ENCODE results near the gene DUOXA1.
"Not testable (repeated sequence)": the region's sequence is repeated elsewhere in the genome, so short reads cannot be mapped to it uniquely, and the experiment has no call there.

Gene DUOXA1

DNA sequence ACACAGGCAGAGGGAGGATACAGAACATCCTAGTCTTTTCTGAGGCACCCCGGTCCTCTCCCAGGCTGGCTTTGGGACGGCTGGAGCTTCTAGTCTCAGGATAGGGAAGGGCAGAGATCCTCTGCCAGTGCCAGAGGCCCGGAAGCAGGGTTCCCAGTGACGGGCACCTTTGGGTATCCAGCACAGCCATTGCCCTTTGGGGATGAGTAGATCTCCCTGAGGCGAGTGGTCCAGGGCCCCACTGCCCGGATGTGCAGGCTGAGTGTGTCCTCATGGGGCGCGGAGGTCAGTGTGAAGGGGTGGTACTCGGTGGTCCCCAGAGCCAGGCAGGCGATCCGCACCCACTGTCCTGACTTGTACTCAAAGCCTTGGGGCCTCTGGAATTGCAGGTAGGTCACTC is 34.0 kb downstream of the DUOXA1 start:
- in situ Hi-C loops (cut with MboI; ENCODE audit: low sequenced_read_pairs): no loop called here

DNA sequence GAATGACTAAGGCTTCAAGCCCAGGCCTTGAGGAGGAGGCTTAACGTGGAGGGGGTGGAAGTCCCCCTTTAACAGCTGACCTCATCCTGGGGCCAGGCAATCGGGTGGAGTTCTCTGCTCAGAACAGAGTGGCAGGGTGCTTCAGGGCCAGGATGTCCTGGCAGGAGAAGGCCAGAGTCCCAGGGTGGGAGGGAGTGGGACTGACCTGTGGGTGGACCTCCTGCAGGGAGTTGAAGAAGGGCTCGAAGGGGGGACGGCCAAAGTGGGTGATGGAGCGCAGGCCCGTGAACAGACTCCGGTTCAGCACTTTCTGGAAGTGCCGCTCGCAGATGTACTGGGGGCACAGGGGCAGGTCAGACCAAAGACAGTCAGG is 35.3 kb downstream of the DUOXA1 start:
- in situ Hi-C loops (cut with MboI; ENCODE audit: low sequenced_read_pairs): no loop called here

DNA sequence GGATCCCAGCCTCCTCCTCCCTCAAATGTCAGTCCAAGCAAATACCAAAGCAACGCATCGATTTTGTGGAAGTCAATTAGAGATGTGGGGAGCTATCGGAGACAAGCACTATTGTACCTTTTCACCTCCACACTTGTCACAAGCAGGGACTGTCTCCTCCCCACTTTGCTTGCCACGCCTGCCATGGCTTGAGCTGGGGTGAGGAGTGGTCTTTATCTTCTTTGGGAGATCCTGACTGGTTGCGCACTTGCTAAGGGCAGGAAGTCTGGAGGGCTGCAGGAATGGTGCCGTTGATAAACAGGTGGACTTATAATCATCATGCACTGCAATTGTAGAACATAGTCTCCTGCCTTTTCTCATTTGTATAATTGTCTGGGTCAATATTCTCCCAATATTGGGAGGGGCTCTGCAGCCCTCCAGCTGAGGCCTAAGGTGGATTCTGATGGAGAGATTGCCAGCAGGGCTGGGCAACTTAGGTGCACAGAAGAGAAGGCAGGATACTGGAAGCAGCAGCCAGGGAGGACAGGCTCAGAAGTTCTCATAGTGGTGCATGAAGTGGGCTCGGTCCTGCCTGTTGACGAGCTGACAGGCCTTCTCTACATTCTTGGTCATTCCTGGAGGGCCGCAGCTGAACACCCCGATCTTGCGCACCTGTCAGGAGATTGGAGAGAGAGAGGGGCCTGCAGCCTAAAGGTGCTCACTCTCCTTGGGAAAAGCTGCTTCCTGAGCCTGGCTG is 35.9 kb downstream of the DUOXA1 start:
- in situ Hi-C loops (cut with MboI; ENCODE audit: low sequenced_read_pairs): no loop called here

DNA sequence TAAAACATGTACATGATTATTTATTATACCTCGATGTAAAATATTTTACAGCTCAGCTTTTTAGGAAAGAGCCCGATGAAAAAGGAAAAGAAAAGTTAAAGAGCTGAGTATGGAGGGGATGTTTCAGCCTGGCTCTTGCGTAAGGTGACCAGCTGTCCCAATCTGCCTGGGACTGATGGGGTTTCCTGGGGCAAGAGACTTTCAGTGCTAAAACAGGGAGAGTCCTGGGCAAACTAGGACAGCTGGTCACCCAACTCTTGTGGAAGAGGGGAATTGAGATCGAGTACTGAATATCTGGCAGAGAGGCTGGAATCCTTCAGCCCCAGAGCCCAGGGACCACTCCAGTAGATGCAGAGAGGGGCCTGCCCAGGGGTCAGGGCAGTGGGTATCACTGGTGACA is 36.7 kb downstream of the DUOXA1 start:
- in situ Hi-C loops (cut with MboI; ENCODE audit: low sequenced_read_pairs): no loop called here

DNA sequence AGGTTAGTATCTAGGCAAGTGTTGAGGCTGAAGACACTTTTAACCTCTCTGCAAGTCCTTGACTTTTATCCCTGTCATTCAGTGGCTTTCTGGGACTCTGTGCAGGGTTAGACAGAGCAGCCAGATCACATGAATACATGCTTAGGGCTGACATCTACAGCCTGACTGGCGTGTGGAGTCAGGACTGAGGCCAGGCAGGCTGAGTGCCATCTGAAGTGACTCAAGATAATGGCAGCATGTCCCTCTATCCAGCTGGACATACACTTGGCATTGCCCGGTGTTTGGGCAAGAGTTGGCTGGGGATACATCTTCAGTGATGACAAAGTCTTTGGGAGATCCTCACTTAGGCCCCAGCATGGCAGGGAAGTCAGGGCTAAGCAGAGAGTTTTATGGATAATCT is 38.1 kb downstream of the DUOXA1 start:
- in situ Hi-C loops (cut with MboI; ENCODE audit: low sequenced_read_pairs): no loop called here

DNA sequence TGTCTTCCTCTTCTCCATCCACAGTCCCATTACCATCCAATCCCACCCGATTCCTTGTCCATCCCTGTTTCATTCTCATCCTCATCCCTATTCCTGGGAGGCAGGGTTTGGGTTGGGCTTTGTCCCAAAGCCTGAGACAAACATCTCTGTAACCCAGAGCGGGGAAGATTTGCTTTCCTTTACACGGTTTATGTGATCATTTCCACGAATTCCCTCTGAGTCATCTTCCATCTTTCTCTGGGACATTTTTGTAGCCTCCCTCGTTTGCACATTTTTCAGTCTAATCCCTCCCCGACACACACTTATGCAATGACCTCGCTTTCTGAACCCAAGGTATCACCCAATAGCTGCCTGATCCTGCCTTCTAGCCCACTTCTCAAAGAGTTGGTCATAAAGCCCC is 38.5 kb downstream of the DUOXA1 start:
- in situ Hi-C loops (cut with MboI; ENCODE audit: low sequenced_read_pairs): no loop called here

DNA sequence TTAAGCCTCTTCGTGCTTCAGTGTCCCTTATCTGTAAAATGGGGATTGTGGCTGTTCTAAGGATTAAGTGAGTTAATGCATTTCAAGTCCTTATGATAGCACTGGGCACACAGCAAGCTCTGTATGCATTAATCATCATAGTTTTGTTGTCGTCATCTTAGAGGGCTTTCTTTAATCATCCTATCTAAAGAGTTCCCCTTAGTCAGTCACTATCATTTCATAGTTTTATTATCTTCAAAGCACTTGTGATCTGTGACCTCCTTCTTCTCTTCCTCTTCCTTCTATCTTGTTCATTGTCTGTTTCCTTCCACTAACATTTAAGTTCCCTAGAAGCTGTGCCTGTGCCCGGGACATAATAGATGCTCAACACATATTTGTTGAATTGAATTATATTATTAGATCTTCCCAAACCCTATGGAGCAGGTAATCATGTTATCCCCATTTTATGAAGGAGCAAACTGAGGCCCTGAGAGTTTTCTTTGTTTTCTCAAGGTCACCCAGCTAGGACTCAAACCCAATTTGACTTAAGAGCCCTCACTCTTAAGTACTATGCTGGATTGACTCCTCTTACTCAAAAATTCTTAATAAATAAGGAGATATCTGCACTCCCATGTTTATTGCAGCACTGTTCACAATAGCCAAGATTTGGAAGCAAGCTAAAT is 39.8 kb downstream of the DUOXA1 start:
- in situ Hi-C loops (cut with MboI; ENCODE audit: low sequenced_read_pairs): no loop called here

DNA sequence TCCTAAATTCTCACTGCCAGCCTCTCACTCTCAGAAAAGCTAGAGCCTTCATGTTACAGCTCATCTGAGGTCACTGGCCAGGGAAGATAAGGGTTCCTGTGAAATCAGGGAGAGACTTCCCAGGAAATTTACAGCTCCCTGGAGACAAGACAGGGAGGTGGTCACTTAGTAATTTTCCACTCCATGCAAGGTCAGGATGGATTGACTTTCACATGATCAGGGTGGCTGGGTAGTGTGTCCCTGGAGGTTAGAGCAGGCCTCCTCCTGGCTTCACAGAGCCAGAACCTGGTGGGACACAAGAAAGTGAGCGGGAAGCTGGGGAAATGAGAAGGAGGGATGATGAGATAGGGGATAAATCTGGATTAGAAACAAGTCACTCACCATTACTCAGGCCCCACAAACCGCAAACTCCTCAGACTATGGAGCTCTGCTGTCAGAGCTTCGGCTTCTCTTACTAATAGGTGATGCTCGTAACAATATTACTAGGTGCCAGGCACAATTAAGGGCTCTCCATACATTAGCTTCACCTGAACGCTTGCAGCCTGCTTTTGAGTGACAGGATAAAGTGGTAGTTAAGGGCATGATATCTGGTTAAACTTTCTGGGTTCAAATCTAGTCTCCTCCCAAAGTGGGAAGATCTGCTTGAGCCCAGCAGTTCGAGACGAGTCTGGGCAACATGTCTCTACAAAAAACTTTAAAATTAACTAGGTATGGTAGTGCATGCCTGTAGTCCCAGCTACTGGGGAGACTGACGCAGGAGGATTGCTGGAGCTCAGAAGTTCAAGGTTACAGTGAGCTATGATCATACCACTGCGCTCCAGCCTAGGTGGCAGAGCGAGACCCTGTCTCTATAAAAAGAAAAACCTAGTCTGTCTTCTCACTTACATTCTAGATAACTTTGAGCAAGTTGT is 40.6 kb downstream of the DUOXA1 start:
- in situ Hi-C loops (cut with MboI; ENCODE audit: low sequenced_read_pairs): no loop called here

DNA sequence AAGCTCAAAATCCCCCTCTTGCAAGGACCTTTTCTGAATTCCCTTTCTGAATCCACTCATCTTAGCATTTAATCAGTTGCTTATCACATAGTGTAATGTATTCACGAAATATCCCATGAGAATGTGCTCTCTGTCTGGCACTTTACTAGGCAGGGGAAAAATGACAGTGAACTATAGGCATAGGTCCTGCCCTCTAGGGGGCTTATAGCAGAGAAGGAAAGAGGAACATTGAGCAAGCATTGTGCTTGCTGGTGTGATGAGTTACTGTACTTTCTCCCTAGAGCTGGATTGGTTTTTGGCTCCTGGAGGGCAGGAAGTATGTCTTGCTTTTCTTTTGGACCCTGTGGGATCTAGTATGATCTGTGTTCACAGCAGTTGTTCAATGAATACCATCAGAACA is 42.2 kb downstream of the DUOXA1 start:
- in situ Hi-C loops (cut with MboI; ENCODE audit: low sequenced_read_pairs): no loop called here

DNA sequence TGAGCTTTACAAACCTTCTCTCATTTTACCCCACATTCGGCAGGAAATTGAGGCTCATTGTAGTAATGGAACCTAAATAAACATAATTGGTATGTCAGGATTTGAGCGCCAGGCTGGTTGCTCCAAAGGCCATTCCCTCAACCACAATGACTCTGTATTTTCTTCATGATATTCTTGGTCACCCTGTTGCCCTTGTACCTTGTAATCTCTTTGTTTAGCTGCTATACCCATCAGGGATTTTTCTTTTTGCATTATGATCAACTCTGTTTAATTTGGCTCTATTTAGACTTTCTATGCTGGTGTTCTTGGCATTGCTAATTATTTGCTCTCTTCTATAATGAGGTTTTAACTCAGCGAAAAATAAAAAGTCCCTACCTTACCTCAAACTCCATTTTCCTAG is 45.5 kb downstream of the DUOXA1 start:
- in situ Hi-C loops (cut with MboI; ENCODE audit: low sequenced_read_pairs): no loop called here

DNA sequence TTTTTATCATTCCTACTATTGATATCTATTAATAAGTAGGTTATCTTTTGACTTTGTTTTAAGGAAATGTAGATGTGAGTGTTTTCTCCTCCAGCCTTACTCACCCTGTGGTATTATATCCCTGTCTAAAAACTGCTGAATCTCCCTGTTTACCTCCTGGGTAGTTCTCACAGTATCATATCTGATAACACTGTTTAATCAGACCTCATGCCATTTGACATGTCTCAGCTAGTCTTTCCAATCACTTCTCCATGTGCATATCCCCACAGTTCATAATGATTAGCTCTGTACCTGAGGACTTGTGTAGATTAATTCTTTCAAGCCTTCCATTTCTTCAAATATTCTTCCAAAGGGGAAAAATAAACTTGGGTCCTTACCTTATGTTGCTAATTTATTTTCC is 46.5 kb downstream of the DUOXA1 start:
- in situ Hi-C loops (cut with MboI; ENCODE audit: low sequenced_read_pairs): no loop called here

DNA sequence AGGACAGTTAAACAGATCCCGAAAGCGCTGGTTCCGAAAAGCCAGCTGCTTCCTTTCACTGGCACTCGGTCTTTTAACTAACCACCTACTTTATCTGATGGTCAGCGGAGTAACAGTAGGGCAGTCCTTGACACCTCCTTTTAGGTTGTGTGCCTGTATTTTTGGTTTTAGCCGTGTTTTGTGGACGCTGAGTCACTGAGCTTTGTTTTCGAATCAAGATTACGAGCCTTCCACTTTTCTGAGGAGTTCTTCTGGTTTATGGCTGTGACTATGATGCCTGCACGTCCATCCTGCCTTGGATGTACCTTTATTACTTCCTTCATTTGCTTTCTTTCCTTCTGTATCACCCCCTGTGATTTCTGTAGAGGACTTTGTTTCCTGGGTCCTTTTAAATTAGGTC is 47.3 kb downstream of the DUOXA1 start:
- in situ Hi-C loops (cut with MboI; ENCODE audit: low sequenced_read_pairs): not testable (repeated sequence)

DNA sequence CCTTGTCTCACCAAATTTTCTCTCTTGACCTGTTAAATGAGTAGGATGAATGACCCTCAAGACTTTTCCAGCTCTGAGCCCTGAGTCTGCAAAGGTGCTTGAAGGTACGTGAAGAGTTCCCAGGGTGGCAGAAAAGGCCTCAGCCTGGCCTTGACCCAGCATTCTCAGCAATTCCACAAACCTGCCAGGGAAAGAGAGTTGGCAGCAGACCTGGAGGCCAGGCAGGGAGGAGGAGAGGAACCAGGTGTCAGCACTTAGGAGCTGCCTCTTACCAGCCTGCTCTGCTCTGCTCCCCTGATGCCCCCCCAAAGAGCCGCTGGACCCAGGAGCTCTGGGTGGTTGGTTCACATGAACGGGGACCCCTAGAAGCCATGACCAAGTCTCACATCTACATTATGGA is 49.1 kb downstream of the DUOXA1 start:
- in situ Hi-C loops (cut with MboI; ENCODE audit: low sequenced_read_pairs): not testable (repeated sequence)

DNA sequence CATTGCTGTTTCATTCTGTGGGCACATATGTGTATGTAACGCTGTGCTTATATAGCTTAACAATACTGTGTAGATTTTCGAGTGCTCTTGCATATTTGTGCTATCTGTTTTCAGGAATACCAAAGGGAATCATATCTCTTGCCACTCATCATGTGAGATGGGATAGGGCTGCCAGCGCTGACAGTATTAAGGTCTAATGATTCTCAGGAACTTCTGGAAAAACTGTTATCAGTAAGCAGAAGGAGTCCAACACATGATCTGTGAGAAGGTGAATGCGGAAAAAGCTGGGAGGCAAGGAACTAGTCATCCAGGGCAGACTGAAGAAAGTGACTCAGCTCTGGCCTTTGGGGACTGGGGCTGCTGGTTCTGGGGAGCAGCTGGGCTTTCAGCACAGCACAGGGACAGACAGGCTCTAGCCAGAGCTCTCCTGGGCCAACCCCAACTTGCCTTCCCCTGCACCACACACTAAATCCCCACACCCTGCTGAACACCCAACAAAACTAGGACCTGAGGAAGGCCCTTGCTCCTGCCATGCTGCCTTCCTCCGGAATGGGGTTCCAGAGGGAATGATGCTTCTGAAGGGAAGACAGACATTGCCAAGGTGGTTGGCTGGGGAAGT is 49.9 kb downstream of the DUOXA1 start:
- in situ Hi-C loops (cut with MboI; ENCODE audit: low sequenced_read_pairs): not testable (repeated sequence)

DNA sequence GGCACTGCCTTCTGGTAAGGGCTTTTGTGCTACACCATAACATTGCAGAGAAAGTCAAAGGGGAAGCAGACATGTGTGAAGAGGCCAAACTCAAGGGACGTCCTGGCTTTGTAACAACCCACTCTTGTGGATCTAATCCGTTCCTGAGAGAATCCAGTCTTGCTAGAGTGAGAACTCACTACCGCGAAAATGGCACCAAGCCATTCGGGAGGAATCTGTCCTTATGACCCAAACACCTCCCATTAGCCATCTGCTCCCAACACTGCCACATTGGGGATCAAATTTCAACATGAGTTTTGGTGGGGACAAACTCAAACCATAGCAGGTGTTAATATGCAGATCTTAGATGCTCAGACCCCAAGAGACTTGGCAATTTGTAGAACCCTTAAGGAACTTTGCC is 50.5 kb downstream of the DUOXA1 start:
- in situ Hi-C loops (cut with MboI; ENCODE audit: low sequenced_read_pairs): not testable (repeated sequence)

DNA sequence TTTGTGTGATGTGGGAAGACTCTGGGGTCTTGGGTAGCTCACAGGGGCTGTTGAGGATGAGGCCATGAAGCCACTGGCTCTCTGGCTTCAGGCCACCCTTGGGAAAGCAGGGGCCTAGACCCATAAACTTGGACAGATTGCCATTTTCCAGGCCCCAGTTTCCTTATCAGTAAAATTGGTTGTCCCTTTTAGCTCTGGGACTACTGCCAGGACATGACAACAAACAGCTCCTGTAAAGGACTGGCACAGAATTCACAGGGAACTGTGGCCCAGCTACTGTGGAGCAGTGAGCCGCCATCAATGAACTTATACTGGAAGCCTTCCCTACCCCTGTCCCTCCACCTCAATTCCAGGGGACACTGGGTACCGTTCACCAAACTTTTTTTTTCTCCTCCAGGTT is 52.3 kb downstream of the DUOXA1 start:
- in situ Hi-C loops (cut with MboI; ENCODE audit: low sequenced_read_pairs): not testable (repeated sequence)

DNA sequence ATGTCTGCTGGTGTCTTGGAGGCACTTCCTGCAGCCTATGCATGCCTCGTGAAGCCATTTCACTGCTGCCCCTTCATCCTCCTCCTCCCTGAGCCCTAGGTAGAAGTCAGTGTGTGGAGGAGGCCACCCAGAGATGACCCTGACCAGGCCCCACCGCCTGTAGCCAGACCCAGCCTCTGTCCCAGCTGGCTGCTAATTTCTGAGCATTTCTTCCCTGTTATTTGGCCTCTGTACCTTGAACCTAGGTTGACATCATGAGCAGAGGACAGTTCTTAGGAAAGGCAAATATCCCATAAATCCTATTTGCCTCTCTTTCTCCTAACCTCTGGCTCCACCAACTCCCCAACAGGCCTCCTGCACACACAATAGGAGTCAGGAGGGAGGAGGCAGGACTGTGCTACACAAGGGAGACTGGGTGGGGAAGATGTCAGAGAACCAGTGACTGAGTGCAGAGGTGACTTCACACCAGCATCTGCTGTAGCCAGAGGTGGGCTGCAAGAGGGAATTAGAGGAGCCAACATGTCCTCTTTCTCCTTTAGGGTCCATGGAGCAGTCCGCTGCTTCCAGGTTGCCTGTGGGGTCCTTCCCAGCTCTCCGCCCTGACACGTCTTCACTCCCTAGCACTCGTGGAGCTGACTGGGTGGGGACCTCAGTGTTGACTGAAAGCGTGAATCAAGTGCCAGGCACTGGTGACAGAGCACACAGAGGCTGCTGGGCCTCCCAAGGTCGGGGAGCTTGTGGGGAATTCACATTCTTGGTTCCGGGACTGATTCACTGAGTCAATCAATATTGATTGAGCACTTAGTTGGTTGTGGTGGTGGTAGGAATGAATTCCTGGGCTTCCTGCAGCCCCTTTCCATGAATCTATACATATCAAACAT is 54.0 kb downstream of the DUOXA1 start:
- in situ Hi-C loops (cut with MboI; ENCODE audit: low sequenced_read_pairs): not testable (repeated sequence)

DNA sequence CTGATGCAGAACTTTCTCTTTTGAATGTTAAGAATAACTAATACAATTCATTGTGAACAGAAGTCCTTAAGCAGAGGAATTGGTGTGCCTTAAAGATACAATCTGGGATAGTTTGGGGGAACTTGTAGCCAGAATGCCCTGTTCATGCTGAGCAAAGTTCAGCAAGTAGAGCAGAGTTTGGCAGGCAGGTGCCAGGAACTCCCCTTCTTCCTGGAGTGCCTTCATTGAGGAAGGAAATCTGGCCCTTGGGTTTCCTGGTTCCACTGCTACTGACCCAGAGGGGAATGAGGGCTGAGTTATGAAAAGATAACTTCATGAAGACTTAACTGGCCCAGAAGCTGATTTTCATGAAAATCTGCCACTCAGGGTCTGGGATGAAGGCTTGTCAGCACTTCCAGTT is 56.1 kb downstream of the DUOXA1 start:
- in situ Hi-C loops (cut with MboI; ENCODE audit: low sequenced_read_pairs): not testable (repeated sequence)

DNA sequence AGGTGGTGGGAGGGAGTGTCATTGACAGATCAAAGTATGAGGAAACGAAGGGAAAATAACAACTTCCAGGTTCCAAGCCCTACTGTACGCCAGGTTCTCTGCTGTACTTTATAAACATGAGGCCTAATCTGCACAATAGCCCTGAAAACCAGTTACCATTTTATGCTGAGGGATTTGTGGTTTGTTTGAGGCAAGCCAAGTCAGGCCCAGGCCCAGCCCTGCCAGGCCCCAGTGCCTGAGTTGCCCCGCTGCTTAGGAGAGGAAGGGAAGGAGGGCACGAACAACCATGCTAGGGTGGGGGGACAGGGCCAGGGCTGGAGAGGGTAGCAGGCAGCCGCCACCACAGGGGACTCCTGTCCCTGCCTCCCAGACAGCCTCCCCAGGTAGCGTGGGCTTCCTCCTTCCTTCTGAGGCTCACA is 59.7 kb downstream of the DUOXA1 start:
- in situ Hi-C loops (cut with MboI; ENCODE audit: low sequenced_read_pairs): not testable (repeated sequence)
